ENCODE measurements around the gene DLGAP1.
"Not testable (repeated sequence)": the region's sequence is repeated elsewhere in the genome, so short reads cannot be mapped to it uniquely, and the experiment has no call there.

DLGAP1 gene

DNA sequence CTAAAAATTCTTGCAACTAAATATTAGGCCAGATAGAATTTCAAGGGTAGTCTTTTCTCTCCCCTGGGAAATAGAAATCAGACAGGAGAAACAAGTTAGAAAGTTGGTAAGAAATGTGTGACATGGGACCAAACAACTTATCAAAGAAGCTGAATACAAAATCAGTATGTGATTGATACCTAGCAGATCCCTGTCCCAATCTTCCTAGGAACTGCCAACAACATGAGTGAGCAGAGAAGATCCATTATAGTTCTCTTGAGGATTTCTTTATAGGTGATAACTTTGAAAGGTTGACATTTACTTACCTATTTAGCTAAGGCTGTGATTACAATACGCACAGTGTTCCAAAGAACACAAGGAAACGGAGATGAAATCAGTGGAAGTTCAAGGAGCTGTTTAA, 162.4 kb downstream of the DLGAP1 start:
- Histone ChIP-seq H3K4me2 (ENCODE audit: insufficient read depth, low read length, poor library complexity, severe bottlenecking) (no peak overlapping the region), H3K9ac (ENCODE audit: low read depth, low read length, poor library complexity) (no peak overlapping the region), H3K27me3 (ENCODE audit: control insufficient read depth in 3 of 3, insufficient read depth in 3 of 3, low read depth in 1 of 3, low read length in 3 of 3) (no peaks in the 10 kb centered on the region), H2BK5ac (ENCODE audit: low read length) (no peak overlapping the region), H3K27ac (replicated peaks; ENCODE audit: low read length) (no peak overlapping the region), H3K36me3 (replicated peaks in 1 of 2; ENCODE audit: control insufficient read depth in 2 of 2, insufficient read depth in 2 of 2, low read length in 2 of 2) (no peaks in the 10 kb centered on the region), H4K91ac (ENCODE audit: low read depth, low read length, poor library complexity) (no peak overlapping the region), H3K14ac (ENCODE audit: low read length) (no peak overlapping the region), H2BK120ac (ENCODE audit: low read depth, low read length) (no peak overlapping the region), H2AFZ (ENCODE audit: low read length) (no peak overlapping the region), H3K4me1 (ENCODE audit: control insufficient read depth in 2 of 2, insufficient read depth in 1 of 2, low read depth in 1 of 2, low read length in 2 of 2) (no peaks in the 10 kb centered on the region), H2AK5ac (ENCODE audit: low read depth, low read length) (no peak overlapping the region), H4K8ac (ENCODE audit: low read depth, low read length) (no peak overlapping the region), H3K23ac (ENCODE audit: low read depth, low read length, poor library complexity) (no peak overlapping the region), H2BK12ac (ENCODE audit: low read length) (no peak overlapping the region), H3K18ac (ENCODE audit: low read length) (no peak overlapping the region), H3K4me3 (ENCODE audit: low read length in 2 of 2) (no peak overlapping the region), H2BK15ac (ENCODE audit: low read length) (no peak overlapping the region), H3K4ac (ENCODE audit: low read length) (no peak overlapping the region), H3K9me3 (replicated peaks in 1 of 2; ENCODE audit: control insufficient read depth in 2 of 2, insufficient read depth in 1 of 2, low read depth in 1 of 2, low read length in 2 of 2) (no peaks in the 10 kb centered on the region), H3K79me1 (ENCODE audit: low read depth, low read length) (no peaks in the 10 kb centered on the region)
- DNase-seq (ENCODE audit: low spot score), result no peak
- WGBS, 2 donors (ENCODE audit: extremely low coverage in 2 of 2, insufficient read length in 2 of 2, insufficient replicate concordance in 1 of 2), result no CpG with 5 or more reads among the region's 2 CpGs

- WGBS, 2 donors (ENCODE audit: extremely low coverage in 2 of 2, insufficient read length in 2 of 2, insufficient replicate concordance in 1 of 2), result no CpG with 5 or more reads among the region's 3 CpGs
- not testable (repeated sequence) for H3K27me3 ChIP-seq (ENCODE audit: control insufficient read depth in 3 of 3, insufficient read depth in 3 of 3, low read depth in 1 of 3, low read length in 3 of 3)
Observed at GRCh38 chr18:4287340-4287739, 167.8 kb downstream of the DLGAP1 start.

DNA sequence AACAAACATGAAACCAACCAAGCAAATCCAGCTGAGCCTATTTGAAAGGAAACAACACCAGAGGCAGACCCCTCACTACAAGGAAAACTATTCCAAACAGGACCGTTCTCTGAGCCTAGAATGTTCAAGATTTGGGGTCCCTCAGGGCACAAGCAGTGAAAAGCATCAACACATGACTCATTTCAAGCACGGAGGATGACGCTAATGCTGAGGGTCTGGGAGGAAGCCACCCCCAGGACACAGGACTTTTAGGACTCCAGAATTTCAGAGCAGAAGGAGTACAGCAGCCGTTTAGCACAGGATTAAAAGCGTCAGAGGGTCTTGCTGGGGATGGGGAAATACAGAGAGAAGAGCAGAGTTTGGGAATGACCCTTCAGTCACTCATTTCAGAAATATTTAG, 168.9 kb downstream of the DLGAP1 start:
- Histone ChIP-seq H3K4ac (ENCODE audit: low read length) (no peak overlapping the region), H3K9me3 (replicated peaks in 1 of 2; ENCODE audit: control insufficient read depth in 2 of 2, insufficient read depth in 1 of 2, low read depth in 1 of 2, low read length in 2 of 2) (no peaks in the 10 kb centered on the region), H2BK120ac (ENCODE audit: low read depth, low read length) (no peak overlapping the region), H2BK5ac (ENCODE audit: low read length) (no peak overlapping the region), H3K4me3 (ENCODE audit: low read length in 2 of 2) (no peak overlapping the region), H4K91ac (ENCODE audit: low read depth, low read length, poor library complexity) (no peak overlapping the region), H4K8ac (ENCODE audit: low read depth, low read length) (no peak overlapping the region), H2AFZ (ENCODE audit: low read length) (no peak overlapping the region), H2BK12ac (ENCODE audit: low read length) (no peak overlapping the region), H3K4me1 (ENCODE audit: control insufficient read depth in 2 of 2, insufficient read depth in 1 of 2, low read depth in 1 of 2, low read length in 2 of 2) (peaks cover 0 to 2% of the 10 kb centered on the region in 2 donors), H3K23ac (ENCODE audit: low read depth, low read length, poor library complexity) (no peak overlapping the region), H2BK15ac (ENCODE audit: low read length) (no peak overlapping the region), H3K4me2 (ENCODE audit: insufficient read depth, low read length, poor library complexity, severe bottlenecking) (no peak overlapping the region), H3K27me3 (ENCODE audit: control insufficient read depth in 3 of 3, insufficient read depth in 3 of 3, low read depth in 1 of 3, low read length in 3 of 3) (no peaks in the 10 kb centered on the region), H3K79me1 (ENCODE audit: low read depth, low read length) (no peaks in the 10 kb centered on the region), H3K14ac (ENCODE audit: low read length) (no peak overlapping the region), H3K36me3 (replicated peaks in 1 of 2; ENCODE audit: control insufficient read depth in 2 of 2, insufficient read depth in 2 of 2, low read length in 2 of 2) (no peaks in the 10 kb centered on the region), H2AK5ac (ENCODE audit: low read depth, low read length) (no peak overlapping the region), H3K18ac (ENCODE audit: low read length) (no peak overlapping the region), H3K27ac (replicated peaks; ENCODE audit: low read length) (no peak overlapping the region), H3K9ac (ENCODE audit: low read depth, low read length, poor library complexity) (no peak overlapping the region)
- WGBS, 2 donors (ENCODE audit: extremely low coverage in 2 of 2, insufficient read length in 2 of 2, insufficient replicate concordance in 1 of 2), result no CpG with 5 or more reads among the region's 5 CpGs
- DNase-seq (ENCODE audit: low spot score), result no peak

More at GRCh38 chr18:4287340-4287739, 167.8 kb downstream of the DLGAP1 start:
- H2BK5ac ChIP-seq (ENCODE audit: low read length); H2AFZ ChIP-seq (ENCODE audit: low read length); H3K36me3 ChIP-seq (replicated peaks in 1 of 2; ENCODE audit: control insufficient read depth in 2 of 2, insufficient read depth in 2 of 2, low read length in 2 of 2); H2BK12ac ChIP-seq (ENCODE audit: low read length); H3K9me3 ChIP-seq (replicated peaks in 1 of 2; ENCODE audit: control insufficient read depth in 2 of 2, insufficient read depth in 1 of 2, low read depth in 1 of 2, low read length in 2 of 2); H2BK15ac ChIP-seq (ENCODE audit: low read length); H3K4me1 ChIP-seq (ENCODE audit: control insufficient read depth in 2 of 2, insufficient read depth in 1 of 2, low read depth in 1 of 2, low read length in 2 of 2); H2AK5ac ChIP-seq (ENCODE audit: low read depth, low read length); H3K4me3 ChIP-seq (ENCODE audit: low read length in 2 of 2); H3K18ac ChIP-seq (ENCODE audit: low read length); H2BK120ac ChIP-seq (ENCODE audit: low read depth, low read length); H3K14ac ChIP-seq (ENCODE audit: low read length); H3K79me1 ChIP-seq (ENCODE audit: low read depth, low read length); DNase-seq (ENCODE audit: low spot score); H3K4ac ChIP-seq (ENCODE audit: low read length); H3K23ac ChIP-seq (ENCODE audit: low read depth, low read length, poor library complexity); H3K9ac ChIP-seq (ENCODE audit: low read depth, low read length, poor library complexity); H4K8ac ChIP-seq (ENCODE audit: low read depth, low read length); H3K4me2 ChIP-seq (ENCODE audit: insufficient read depth, low read length, poor library complexity, severe bottlenecking); H4K91ac ChIP-seq (ENCODE audit: low read depth, low read length, poor library complexity); H3K27ac ChIP-seq (replicated peaks; ENCODE audit: low read length): not testable (repeated sequence)

DNA sequence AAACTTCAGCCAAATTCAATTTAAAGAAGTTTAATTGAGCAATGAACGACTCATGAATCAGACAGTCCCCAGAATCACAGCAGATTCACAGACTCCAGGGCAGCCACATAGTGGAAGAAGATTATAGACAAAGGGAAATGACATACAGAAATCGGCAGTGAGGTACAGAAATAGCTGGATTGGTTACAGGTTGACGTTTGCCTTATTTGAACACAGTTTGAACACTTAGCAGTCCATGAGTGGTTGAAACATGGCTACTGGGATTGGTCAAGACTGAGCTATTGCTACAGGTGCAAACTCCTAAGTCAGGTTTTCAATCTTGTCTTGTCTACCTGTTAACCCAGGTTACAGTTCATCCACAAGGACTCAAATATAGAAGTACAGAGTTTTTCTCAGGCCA, 169.6 kb downstream of the DLGAP1 start:
- H3K27ac ChIP-seq (replicated peaks; ENCODE audit: low read length), result no peak overlapping the region
- no peak overlapping the region for H3K9ac ChIP-seq (ENCODE audit: low read depth, low read length, poor library complexity)
- no peak overlapping the region for H2BK15ac ChIP-seq (ENCODE audit: low read length)
- no peak overlapping the region for H2AK5ac ChIP-seq (ENCODE audit: low read depth, low read length)
- no peaks in the 10 kb centered on the region for H3K36me3 ChIP-seq (replicated peaks in 1 of 2; ENCODE audit: control insufficient read depth in 2 of 2, insufficient read depth in 2 of 2, low read length in 2 of 2)
- H3K4me1 ChIP-seq (ENCODE audit: control insufficient read depth in 2 of 2, insufficient read depth in 1 of 2, low read depth in 1 of 2, low read length in 2 of 2), result peaks cover 0 to 2% of the 10 kb centered on the region in 2 donors
- no peak overlapping the region for H3K18ac ChIP-seq (ENCODE audit: low read length)
- H3K27me3 ChIP-seq (ENCODE audit: control insufficient read depth in 3 of 3, insufficient read depth in 3 of 3, low read depth in 1 of 3, low read length in 3 of 3), result no peaks in the 10 kb centered on the region
- no peak overlapping the region for H2BK5ac ChIP-seq (ENCODE audit: low read length)
- no peak overlapping the region for H2BK120ac ChIP-seq (ENCODE audit: low read depth, low read length)
- no peak overlapping the region for H4K91ac ChIP-seq (ENCODE audit: low read depth, low read length, poor library complexity)
- no peak overlapping the region for H3K23ac ChIP-seq (ENCODE audit: low read depth, low read length, poor library complexity)
- H4K8ac ChIP-seq (ENCODE audit: low read depth, low read length), result no peak overlapping the region
- no CpG with 5 or more reads among the region's 3 CpGs for WGBS, 2 donors (ENCODE audit: extremely low coverage in 2 of 2, insufficient read length in 2 of 2, insufficient replicate concordance in 1 of 2)
- no peak for DNase-seq (ENCODE audit: low spot score)
- H3K79me1 ChIP-seq (ENCODE audit: low read depth, low read length), result no peaks in the 10 kb centered on the region
- H2AFZ ChIP-seq (ENCODE audit: low read length), result no peak overlapping the region
- no peak overlapping the region for H3K4me3 ChIP-seq (ENCODE audit: low read length in 2 of 2)
- H3K4me2 ChIP-seq (ENCODE audit: insufficient read depth, low read length, poor library complexity, severe bottlenecking), result no peak overlapping the region
- no peak overlapping the region for H3K4ac ChIP-seq (ENCODE audit: low read length)
- no peaks in the 10 kb centered on the region for H3K9me3 ChIP-seq (replicated peaks in 1 of 2; ENCODE audit: control insufficient read depth in 2 of 2, insufficient read depth in 1 of 2, low read depth in 1 of 2, low read length in 2 of 2)
- H2BK12ac ChIP-seq (ENCODE audit: low read length), result no peak overlapping the region
- H3K14ac ChIP-seq (ENCODE audit: low read length), result no peak overlapping the region

Measured in neuronal stem cell (in vitro differentiated cells).